MM.1S (cell line): ENCODE results near the gene CD4.

ENCODE experiments used
- DNase-seq: peaks from one replicate; pipeline ENCODE4 v3.0.0-alpha.2; 2015
- H2AFZ ChIP-seq: fragments of 300-600 bp; sonication (generic); 2 replicates; pipeline ENCODE4 v1.6.0; 2016; ENCODE audit warnings: antibody characterized with exemption, low read length
- H3F3A ChIP-seq: fragments of 300-600 bp; sonication (generic); 2 replicates; pipeline ENCODE4 v1.6.1; 2016; ENCODE audit warnings: mild to moderate bottlenecking, antibody characterized with exemption, low read length, moderate library complexity, mixed read lengths; ENCODE audit not compliant: insufficient read depth
- H3K27ac ChIP-seq: fragments of 300-600 bp; sonication (generic); 2 replicates; pipeline ENCODE4 v1.5.1; 2016; ENCODE audit warnings: mild to moderate bottlenecking, low read length
- H3K27me3 ChIP-seq: fragments of 300-600 bp; sonication (generic); replicated peaks from 2 replicates; pipeline ENCODE4 v1.6.0; 2016; ENCODE audit warnings: low read length; ENCODE audit not compliant: insufficient read depth
- H3K36me3 ChIP-seq: fragments of 300-600 bp; sonication (generic); replicated peaks from 2 replicates; pipeline ENCODE4 v1.6.1; 2016; ENCODE audit warnings: mild to moderate bottlenecking, low read length, mixed read lengths; ENCODE audit not compliant: insufficient read depth
- H3K4me1 ChIP-seq: fragments of 300-600 bp; sonication (generic); 2 replicates; pipeline ENCODE4 v1.6.1; 2016; ENCODE audit warnings: low read length, mixed read lengths
- H3K4me2 ChIP-seq: fragments of 300-600 bp; sonication (generic); 2 replicates; pipeline ENCODE4 v1.6.0; 2016; ENCODE audit warnings: low read depth, low read length
- H3K4me3 ChIP-seq: fragments of 300-600 bp; sonication (generic); 2 replicates; pipeline ENCODE4 v1.5.1; 2016; ENCODE audit warnings: low read length, mixed read lengths
- H3K79me2 ChIP-seq: fragments of 300-600 bp; sonication (generic); 2 replicates; pipeline ENCODE4 v1.6.1; 2016; ENCODE audit warnings: mixed run types, low read length, mixed read lengths
- H3K9ac ChIP-seq: fragments of 300-600 bp; sonication (generic); 2 replicates; pipeline ENCODE4 v1.6.1; 2016; ENCODE audit warnings: low read length, mixed read lengths
- H3K9me2 ChIP-seq: fragments of 300-600 bp; sonication (generic); replicated peaks from 2 replicates; pipeline ENCODE4 v1.6.1; 2016; ENCODE audit warnings: mild to moderate bottlenecking, low read length, mixed read lengths; ENCODE audit not compliant: insufficient read depth
- H3K9me3 ChIP-seq: fragments of 300-600 bp; sonication (generic); replicated peaks from 2 replicates; pipeline ENCODE4 v1.6.1; 2016; ENCODE audit warnings: mild to moderate bottlenecking, low read length, mixed read lengths; ENCODE audit not compliant: insufficient read depth
- H4K20me1 ChIP-seq: fragments of 300-600 bp; sonication (generic); 2 replicates; pipeline ENCODE4 v1.6.1; 2016; ENCODE audit warnings: mild to moderate bottlenecking, low read length, moderate library complexity, mixed read lengths; ENCODE audit not compliant: insufficient read depth
- CTCF ChIP-seq: fragments of 300-600 bp; sonication (generic); IDR thresholded peaks from 2 replicates; pipeline ENCODE4 v1.5.1; 2016; ENCODE audit warnings: antibody characterized with exemption, low read length, mixed read lengths
- EZH2 ChIP-seq: fragments of 300-600 bp; sonication (generic); optimal IDR thresholded peaks from 2 replicates; pipeline ENCODE3; 2017; ENCODE audit warnings: low read depth, mild to moderate bottlenecking, antibody characterized with exemption, low read length, mixed read lengths
- EZH2phosphoT487 ChIP-seq: fragments of 300-600 bp; sonication (generic); IDR thresholded peaks from 2 replicates; pipeline ENCODE4 v1.6.1; 2018; ENCODE audit warnings: antibody characterized with exemption, low read length

Gene CD4

GRCh38 chr12:6774499-6775062 is 14.7 kb upstream of the CD4 start:
- no peak for DNase-seq
- Histone ChIP-seq H3K79me2 (no peaks in the 10 kb centered on the region), H3K9ac (no peak overlapping the region), H3K4me3 (no peak overlapping the region), H3K9me2 (no peaks in the 10 kb centered on the region), H3K27me3 (peaks cover 11% of the 10 kb centered on the region; the same call in 1 of the 2 replicates), H3K9me3 (no peaks in the 10 kb centered on the region), H3K36me3 (no peaks in the 10 kb centered on the region), H4K20me1 (no peaks in the 10 kb centered on the region), H2AFZ (no peak overlapping the region), H3K4me1 (peaks cover 13% of the 10 kb centered on the region), H3K27ac (no peak overlapping the region), H3K4me2 (no peak overlapping the region), H3F3A (0 out of 2 replicates have a peak, but pooled peaks cover 5% of the 10 kb centered on the region)
- TF ChIP-seq EZH2phosphoT487 (no peak), CTCF (no peak), EZH2 (no peak)

- no peaks in the 10 kb centered on the region for H3K9me3 ChIP-seq
- no peak for TF ChIP-seq EZH2phosphoT487
- TF ChIP-seq EZH2, result no peak
- TF ChIP-seq CTCF, result no peak
- no peaks in the 10 kb centered on the region for H3K79me2 ChIP-seq
- no peak overlapping the region for H2AFZ ChIP-seq
- DNase-seq, result no peak
- no peaks in the 10 kb centered on the region for H3K9me2 ChIP-seq
- H3K36me3 ChIP-seq, result no peaks in the 10 kb centered on the region
- H4K20me1 ChIP-seq, result no peaks in the 10 kb centered on the region
- H3K4me1 ChIP-seq, result peaks cover 13% of the 10 kb centered on the region
- 0 out of 2 replicates have a peak, but pooled peaks cover 5% of the 10 kb centered on the region for H3F3A ChIP-seq
- no peak overlapping the region for H3K4me3 ChIP-seq
- H3K27ac ChIP-seq, result no peak overlapping the region
- H3K9ac ChIP-seq, result no peak overlapping the region
- H3K4me2 ChIP-seq, result peak overlapping the region; percentile 39
- peaks cover 11% of the 10 kb centered on the region; the same call in 1 of the 2 replicates for H3K27me3 ChIP-seq
Observed at GRCh38 chr12:6775185-6776174, 13.8 kb upstream of the CD4 start.

- no peak overlapping the region for H3K4me2 ChIP-seq
- H3K9ac ChIP-seq, result no peak overlapping the region
Observed at GRCh38 chr12:6777386-6777785, 11.9 kb upstream of the CD4 start.

More at GRCh38 chr12:6777386-6777785, 11.9 kb upstream of the CD4 start:
- no peak overlapping the region for H2AFZ ChIP-seq
- H3K79me2 ChIP-seq, result no peaks in the 10 kb centered on the region
- H3K4me3 ChIP-seq, result no peak overlapping the region
- H3K36me3 ChIP-seq, result no peaks in the 10 kb centered on the region
- H3K27me3 ChIP-seq, result peaks cover 11% of the 10 kb centered on the region; the same call in 1 of the 2 replicates
- H3K9me2 ChIP-seq, result no peaks in the 10 kb centered on the region
- H3K27ac ChIP-seq, result no peak overlapping the region
- no peak for TF ChIP-seq CTCF
- TF ChIP-seq EZH2phosphoT487, result no peak
- no peak for TF ChIP-seq EZH2
- H3F3A ChIP-seq, result no peaks in the 10 kb centered on the region
- no peak for DNase-seq
- peaks cover 15% of the 10 kb centered on the region for H3K4me1 ChIP-seq
- H3K9me3 ChIP-seq, result no peaks in the 10 kb centered on the region
- H4K20me1 ChIP-seq, result no peaks in the 10 kb centered on the region
